ENCODE measurements around the gene A2M. TPM values are rescaled to one million over a fixed set of nuclear protein-coding genes. Genes with fewer than 3 reads are reported as not detected.

The A2M gene
- total RNA-seq, 1 experiment from 2014 or later = not detected

DNA sequence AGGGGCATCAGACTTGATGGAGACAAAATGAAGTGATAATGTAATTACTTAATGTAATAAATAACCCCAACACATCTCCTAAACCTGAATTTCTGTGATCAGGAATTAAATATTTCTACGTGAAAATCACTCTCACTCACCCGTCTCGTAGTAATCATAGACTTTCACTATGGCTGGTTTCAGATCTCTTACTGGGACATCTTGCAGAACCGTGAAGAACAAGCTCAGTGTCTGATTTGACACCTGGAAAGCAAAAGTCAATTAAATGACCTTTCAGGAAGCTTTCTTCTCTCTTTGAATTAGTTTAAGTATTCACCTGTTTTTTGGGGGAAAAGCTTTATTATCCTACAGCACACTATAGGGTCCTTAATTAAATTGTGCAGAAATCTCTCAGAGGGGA, 47.1 kb downstream of the A2M start:
- Histone ChIP-seq H3K4me2 (ENCODE audit: low read depth, low read length, poor library complexity, severe bottlenecking) (no peak overlapping the region), H3K27ac (ENCODE audit: low read length) (no peak overlapping the region)

DNA sequence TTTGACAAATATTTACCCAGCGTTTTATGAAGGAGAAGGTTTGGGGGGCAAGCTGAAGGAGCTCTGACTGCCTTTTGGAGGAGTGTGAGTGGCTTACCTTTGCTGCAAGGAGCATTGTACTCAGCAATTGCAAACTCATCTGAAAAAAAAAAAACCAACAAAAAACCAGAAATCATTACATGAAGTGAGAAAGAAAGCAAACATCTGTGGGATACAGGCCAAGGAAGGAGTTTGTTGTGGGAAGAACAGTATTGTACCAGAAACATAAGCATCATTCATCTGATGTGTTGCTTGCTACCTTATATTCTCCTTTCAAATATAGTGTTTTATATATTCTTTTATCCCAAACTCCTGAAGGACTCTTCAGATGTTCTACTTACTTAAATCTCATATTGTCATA, 47.6 kb downstream of the A2M start:
- Histone ChIP-seq H3K4me3 (ENCODE audit: low read length) (no peak overlapping the region), H3K36me3 (ENCODE audit: insufficient read depth, low read length) (no peaks in the 10 kb centered on the region), H3K79me2 (ENCODE audit: low read length) (no peaks in the 10 kb centered on the region), H3K4me1 (ENCODE audit: low read length) (no peaks in the 10 kb centered on the region), H3K9me3 (ENCODE audit: low read length) (no peaks in the 10 kb centered on the region), H3K27ac (ENCODE audit: low read length) (no peak overlapping the region), H3K4me2 (ENCODE audit: low read depth, low read length, poor library complexity, severe bottlenecking) (no peak overlapping the region), H2AFZ (ENCODE audit: low read length) (no peak overlapping the region), H3K9ac (ENCODE audit: low read length) (no peak overlapping the region), H3K27me3 (ENCODE audit: low read length) (no peaks in the 10 kb centered on the region), H4K20me1 (ENCODE audit: insufficient read depth, low read depth, low read length) (no peaks in the 10 kb centered on the region), H3K9me2 (replicated peaks; ENCODE audit: insufficient read depth, low read length) (no peaks in the 10 kb centered on the region)
- DNase-seq = no peak

More for the DNA sequence above, 47.1 kb downstream of the A2M start:
- Histone ChIP-seq H3K4me3 (ENCODE audit: low read length) (no peak overlapping the region), H3K9me3 (ENCODE audit: low read length) (no peaks in the 10 kb centered on the region), H4K20me1 (ENCODE audit: insufficient read depth, low read depth, low read length) (no peaks in the 10 kb centered on the region), H2AFZ (ENCODE audit: low read length) (no peak overlapping the region), H3K4me1 (ENCODE audit: low read length) (no peaks in the 10 kb centered on the region), H3K9me2 (replicated peaks; ENCODE audit: insufficient read depth, low read length) (no peaks in the 10 kb centered on the region), H3K79me2 (ENCODE audit: low read length) (no peaks in the 10 kb centered on the region), H3K9ac (ENCODE audit: low read length) (no peak overlapping the region), H3K36me3 (ENCODE audit: insufficient read depth, low read length) (no peaks in the 10 kb centered on the region), H3K27me3 (ENCODE audit: low read length) (no peaks in the 10 kb centered on the region)
- DNase-seq = no peak

DNA sequence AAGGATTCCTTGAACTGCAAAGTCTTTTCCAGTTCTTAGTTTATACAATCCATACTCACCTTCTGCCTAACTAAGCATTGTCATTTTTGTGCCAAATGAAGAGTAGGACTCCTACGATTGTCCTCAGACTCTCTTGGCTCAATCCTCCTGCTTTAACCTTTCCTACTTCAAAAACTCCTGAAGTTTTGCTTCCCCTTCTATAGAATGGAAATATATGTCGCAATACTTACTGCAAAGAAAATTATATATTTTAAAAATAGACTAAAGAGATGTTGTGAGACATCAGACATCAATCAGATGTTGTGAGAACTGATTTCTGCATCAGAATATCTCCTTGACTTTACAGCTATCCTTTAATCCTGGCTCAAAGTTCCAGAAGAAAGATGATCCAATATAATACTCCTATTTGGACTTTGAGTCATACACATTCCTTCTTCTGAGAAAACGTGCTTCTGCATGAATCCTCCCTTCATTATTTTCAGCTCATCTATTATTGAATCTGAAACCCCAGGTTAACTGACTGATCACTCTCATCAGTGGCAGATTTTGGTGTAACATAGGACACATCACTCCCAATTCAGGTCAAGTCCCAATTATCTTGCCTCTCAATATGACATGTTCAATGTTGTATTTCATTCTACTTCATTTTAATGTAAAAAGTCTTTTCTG, 48.8 kb downstream of the A2M start:
- H4K20me1 ChIP-seq (ENCODE audit: insufficient read depth, low read depth, low read length) = no peaks in the 10 kb centered on the region
- H3K36me3 ChIP-seq (ENCODE audit: insufficient read depth, low read length) = no peaks in the 10 kb centered on the region
- H3K79me2 ChIP-seq (ENCODE audit: low read length) = no peaks in the 10 kb centered on the region
- H3K9me2 ChIP-seq (replicated peaks; ENCODE audit: insufficient read depth, low read length) = no peaks in the 10 kb centered on the region
- H3K4me2 ChIP-seq (ENCODE audit: low read depth, low read length, poor library complexity, severe bottlenecking) = no peak overlapping the region
- no peak overlapping the region for H3K27ac ChIP-seq (ENCODE audit: low read length)
- no peak overlapping the region for H2AFZ ChIP-seq (ENCODE audit: low read length)
- H3K9me3 ChIP-seq (ENCODE audit: low read length) = no peaks in the 10 kb centered on the region
- no peak for DNase-seq
- no peak overlapping the region for H3K4me3 ChIP-seq (ENCODE audit: low read length)
- no peaks in the 10 kb centered on the region for H3K4me1 ChIP-seq (ENCODE audit: low read length)
- H3K9ac ChIP-seq (ENCODE audit: low read length) = no peak overlapping the region
- no peaks in the 10 kb centered on the region for H3K27me3 ChIP-seq (ENCODE audit: low read length)

DNA sequence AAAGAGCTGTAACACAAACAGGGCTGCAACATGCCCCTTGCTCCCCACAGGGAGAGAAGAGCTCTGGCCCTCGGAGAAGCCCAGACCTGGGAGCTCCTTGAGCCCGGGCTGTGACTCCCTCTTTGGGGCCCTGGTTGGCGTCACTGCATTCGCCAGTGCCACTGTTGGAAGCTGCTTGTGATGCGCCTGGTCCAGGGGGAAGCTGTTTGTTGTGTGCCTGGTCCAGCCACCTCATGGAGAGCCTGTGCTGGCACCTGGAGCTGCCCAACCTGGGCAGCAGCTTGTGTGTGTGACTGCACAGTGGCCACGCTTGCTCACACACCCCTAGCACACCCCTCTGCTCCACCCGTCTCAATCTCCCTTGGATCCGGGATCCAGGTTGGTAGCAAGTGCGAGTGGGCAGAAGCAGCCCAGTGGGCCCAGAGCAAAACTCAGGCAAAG, 49.5 kb downstream of the A2M start:
- H3K9me2 ChIP-seq (replicated peaks; ENCODE audit: insufficient read depth, low read length) = no peaks in the 10 kb centered on the region
- no peak overlapping the region for H3K27ac ChIP-seq (ENCODE audit: low read length)
- no peaks in the 10 kb centered on the region for H3K79me2 ChIP-seq (ENCODE audit: low read length)
- H3K4me2 ChIP-seq (ENCODE audit: low read depth, low read length, poor library complexity, severe bottlenecking) = no peak overlapping the region
- H4K20me1 ChIP-seq (ENCODE audit: insufficient read depth, low read depth, low read length) = no peaks in the 10 kb centered on the region
- H2AFZ ChIP-seq (ENCODE audit: low read length) = no peak overlapping the region
- no peaks in the 10 kb centered on the region for H3K36me3 ChIP-seq (ENCODE audit: insufficient read depth, low read length)
- H3K4me3 ChIP-seq (ENCODE audit: low read length) = no peak overlapping the region
- H3K4me1 ChIP-seq (ENCODE audit: low read length) = no peaks in the 10 kb centered on the region
- no peaks in the 10 kb centered on the region for H3K9me3 ChIP-seq (ENCODE audit: low read length)
- H3K9ac ChIP-seq (ENCODE audit: low read length) = no peak overlapping the region
- H3K27me3 ChIP-seq (ENCODE audit: low read length) = no peaks in the 10 kb centered on the region
- no peak for DNase-seq

DNA sequence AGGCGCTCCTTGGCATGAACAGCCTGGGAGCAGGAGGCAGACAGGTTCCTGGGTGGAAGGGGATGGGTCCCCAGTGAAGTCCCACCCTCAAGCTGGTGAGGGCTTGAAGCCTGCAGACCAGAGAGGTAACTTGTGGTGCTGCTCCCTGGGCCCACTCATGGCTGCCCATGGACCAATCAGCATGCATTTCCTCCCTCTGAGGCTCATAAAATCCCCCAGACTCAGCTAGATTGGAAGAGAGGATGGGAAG, 50.2 kb downstream of the A2M start:
- Histone ChIP-seq H4K20me1 (ENCODE audit: insufficient read depth, low read depth, low read length) (no peaks in the 10 kb centered on the region), H2AFZ (ENCODE audit: low read length) (no peak overlapping the region), H3K4me1 (ENCODE audit: low read length) (no peaks in the 10 kb centered on the region), H3K4me3 (ENCODE audit: low read length) (no peak overlapping the region), H3K79me2 (ENCODE audit: low read length) (no peaks in the 10 kb centered on the region), H3K27ac (ENCODE audit: low read length) (no peak overlapping the region), H3K27me3 (ENCODE audit: low read length) (no peaks in the 10 kb centered on the region), H3K9ac (ENCODE audit: low read length) (no peak overlapping the region), H3K9me3 (ENCODE audit: low read length) (no peaks in the 10 kb centered on the region), H3K9me2 (replicated peaks; ENCODE audit: insufficient read depth, low read length) (no peaks in the 10 kb centered on the region), H3K36me3 (ENCODE audit: insufficient read depth, low read length) (no peaks in the 10 kb centered on the region), H3K4me2 (ENCODE audit: low read depth, low read length, poor library complexity, severe bottlenecking) (no peak overlapping the region)
- no peak for DNase-seq

DNA sequence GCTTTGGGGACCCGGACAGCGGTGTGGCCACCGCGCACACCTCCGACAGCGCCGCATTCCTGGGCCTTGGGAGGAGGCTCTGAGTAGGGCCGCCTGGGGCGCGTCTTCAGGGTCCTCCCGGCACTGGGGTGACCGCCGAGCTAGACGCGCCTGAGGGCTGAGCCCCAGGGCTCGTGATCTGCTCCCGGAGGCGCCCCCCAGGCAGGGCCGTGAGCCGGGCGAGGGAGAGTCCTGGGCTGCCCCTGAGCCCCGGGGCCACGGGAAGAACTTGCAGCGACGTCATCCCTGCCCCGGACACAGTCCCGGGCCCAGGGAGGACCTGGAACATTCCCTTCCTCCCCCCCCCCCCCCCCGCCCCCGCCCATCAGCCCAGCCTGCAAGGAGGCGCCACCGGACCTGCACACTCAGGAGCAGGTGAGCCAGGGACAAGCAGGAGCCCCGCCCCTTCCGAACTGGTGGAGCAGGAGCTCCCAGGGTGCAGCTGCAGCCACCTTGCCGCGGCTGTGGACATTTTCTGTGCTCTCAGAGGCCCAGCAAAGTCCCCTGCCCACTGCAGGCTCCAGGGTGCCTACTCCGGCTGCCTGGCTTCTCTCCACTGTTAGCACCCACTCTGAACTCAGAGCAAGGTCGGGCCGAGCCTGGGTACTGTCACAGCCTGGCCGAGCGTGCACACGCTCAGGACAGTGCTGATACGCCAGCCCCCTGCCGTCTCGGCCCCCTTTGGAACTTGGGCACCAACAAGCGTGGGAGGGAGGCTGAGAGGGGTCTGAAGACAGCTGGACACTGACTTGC, 50.7 kb downstream of the A2M start:
- Histone ChIP-seq H3K4me2 (ENCODE audit: low read depth, low read length, poor library complexity, severe bottlenecking) (no peak overlapping the region), H3K9me2 (replicated peaks; ENCODE audit: insufficient read depth, low read length) (no peaks in the 10 kb centered on the region), H3K36me3 (ENCODE audit: insufficient read depth, low read length) (no peaks in the 10 kb centered on the region), H3K4me1 (ENCODE audit: low read length) (no peaks in the 10 kb centered on the region), H4K20me1 (ENCODE audit: insufficient read depth, low read depth, low read length) (no peaks in the 10 kb centered on the region), H3K9ac (ENCODE audit: low read length) (no peak overlapping the region), H3K27me3 (ENCODE audit: low read length) (no peaks in the 10 kb centered on the region), H3K79me2 (ENCODE audit: low read length) (no peaks in the 10 kb centered on the region), H3K4me3 (ENCODE audit: low read length) (no peak overlapping the region), H3K9me3 (ENCODE audit: low read length) (no peaks in the 10 kb centered on the region), H2AFZ (ENCODE audit: low read length) (no peak overlapping the region), H3K27ac (ENCODE audit: low read length) (no peak overlapping the region)
- DNase-seq = no peak

DNA sequence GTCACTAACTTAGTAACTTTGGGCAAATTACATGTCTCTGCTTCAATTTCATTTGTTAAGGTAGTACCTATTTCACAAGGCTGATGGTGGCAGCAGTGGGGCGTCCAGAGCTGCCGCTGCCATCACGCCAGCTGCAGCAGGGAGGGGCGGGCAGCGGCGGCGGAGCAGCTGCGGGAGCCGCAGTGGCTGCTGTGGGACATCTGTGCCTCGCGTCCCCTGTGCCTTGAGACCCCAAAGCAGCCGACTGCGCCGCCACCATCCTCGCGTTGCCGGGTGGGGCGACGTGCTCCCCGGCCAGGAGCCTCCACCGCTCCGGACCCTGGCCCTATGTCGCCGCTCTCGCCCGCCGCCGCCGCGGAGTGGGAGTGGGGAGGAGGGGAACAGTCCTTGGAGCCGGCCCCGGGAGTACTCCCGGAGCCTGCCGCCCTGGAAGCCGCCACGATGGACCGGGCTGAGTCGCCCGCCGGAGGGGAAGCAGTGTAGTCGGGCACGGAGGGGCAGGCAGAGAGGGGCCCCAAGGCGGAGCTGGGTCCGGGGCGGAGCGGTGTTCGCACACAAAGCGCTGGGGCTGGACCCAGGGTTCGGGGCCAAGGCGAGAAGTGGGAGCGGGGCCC, 51.4 kb downstream of the A2M start:
- Histone ChIP-seq H3K4me2 (ENCODE audit: low read depth, low read length, poor library complexity, severe bottlenecking) (no peak overlapping the region), H3K27ac (ENCODE audit: low read length) (no peak overlapping the region), H2AFZ (ENCODE audit: low read length) (no peak overlapping the region), H3K9me3 (ENCODE audit: low read length) (no peaks in the 10 kb centered on the region), H3K79me2 (ENCODE audit: low read length) (no peaks in the 10 kb centered on the region), H3K4me3 (ENCODE audit: low read length) (no peak overlapping the region), H3K36me3 (ENCODE audit: insufficient read depth, low read length) (no peaks in the 10 kb centered on the region), H3K4me1 (ENCODE audit: low read length) (no peaks in the 10 kb centered on the region), H3K27me3 (ENCODE audit: low read length) (no peaks in the 10 kb centered on the region), H4K20me1 (ENCODE audit: insufficient read depth, low read depth, low read length) (no peaks in the 10 kb centered on the region), H3K9ac (ENCODE audit: low read length) (no peak overlapping the region), H3K9me2 (replicated peaks; ENCODE audit: insufficient read depth, low read length) (no peaks in the 10 kb centered on the region)
- DNase-seq = no peak

DNA sequence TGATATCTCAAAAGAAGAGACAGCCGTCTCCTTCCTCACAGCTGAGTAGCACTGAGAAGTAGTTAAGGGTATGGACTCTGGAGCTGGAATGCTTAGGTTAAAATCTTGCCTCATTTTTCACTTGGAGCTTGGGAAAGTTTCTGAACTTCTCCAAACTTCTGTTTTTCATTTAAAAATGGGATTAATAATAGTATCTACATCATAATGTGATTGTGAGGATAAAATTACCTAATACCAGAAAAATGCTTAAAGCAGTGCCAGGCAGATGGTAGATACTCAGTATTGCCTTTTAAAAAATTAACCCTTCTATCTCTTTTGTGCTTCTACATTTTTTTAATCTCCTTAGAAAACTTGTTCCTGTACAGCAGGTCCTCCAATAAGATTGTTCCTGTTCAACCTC, 63.1 kb downstream of the A2M start:
- Histone ChIP-seq H3K4me3 (ENCODE audit: low read length) (no peak overlapping the region), H3K9me3 (ENCODE audit: low read length) (no peaks in the 10 kb centered on the region), H3K9me2 (replicated peaks; ENCODE audit: insufficient read depth, low read length) (no peaks in the 10 kb centered on the region), H3K4me2 (ENCODE audit: low read depth, low read length, poor library complexity, severe bottlenecking) (no peak overlapping the region), H3K4me1 (ENCODE audit: low read length) (no peaks in the 10 kb centered on the region), H3K36me3 (ENCODE audit: insufficient read depth, low read length) (no peaks in the 10 kb centered on the region), H3K79me2 (ENCODE audit: low read length) (no peaks in the 10 kb centered on the region), H4K20me1 (ENCODE audit: insufficient read depth, low read depth, low read length) (no peaks in the 10 kb centered on the region), H3K9ac (ENCODE audit: low read length) (no peak overlapping the region), H2AFZ (ENCODE audit: low read length) (no peak overlapping the region), H3K27ac (ENCODE audit: low read length) (no peak overlapping the region), H3K27me3 (ENCODE audit: low read length) (no peaks in the 10 kb centered on the region)
- DNase-seq = no peak

All from Karpas-422 (cell line).